Stimulated activated naive CD4-positive, alpha-beta T cell treated with Interleukin-2 at 50 U/mL for 16 hours (primary cell): ENCODE results near the gene RASSF5.
"Not testable (repeated sequence)": the region's sequence is repeated elsewhere in the genome, so short reads cannot be mapped to it uniquely, and the experiment has no call there.

ENCODE experiments used
- DNase-seq: peaks from one replicate; lab custom pipeline; 2025; lab: John Stamatoyannopoulos, UW

Gene RASSF5

DNA sequence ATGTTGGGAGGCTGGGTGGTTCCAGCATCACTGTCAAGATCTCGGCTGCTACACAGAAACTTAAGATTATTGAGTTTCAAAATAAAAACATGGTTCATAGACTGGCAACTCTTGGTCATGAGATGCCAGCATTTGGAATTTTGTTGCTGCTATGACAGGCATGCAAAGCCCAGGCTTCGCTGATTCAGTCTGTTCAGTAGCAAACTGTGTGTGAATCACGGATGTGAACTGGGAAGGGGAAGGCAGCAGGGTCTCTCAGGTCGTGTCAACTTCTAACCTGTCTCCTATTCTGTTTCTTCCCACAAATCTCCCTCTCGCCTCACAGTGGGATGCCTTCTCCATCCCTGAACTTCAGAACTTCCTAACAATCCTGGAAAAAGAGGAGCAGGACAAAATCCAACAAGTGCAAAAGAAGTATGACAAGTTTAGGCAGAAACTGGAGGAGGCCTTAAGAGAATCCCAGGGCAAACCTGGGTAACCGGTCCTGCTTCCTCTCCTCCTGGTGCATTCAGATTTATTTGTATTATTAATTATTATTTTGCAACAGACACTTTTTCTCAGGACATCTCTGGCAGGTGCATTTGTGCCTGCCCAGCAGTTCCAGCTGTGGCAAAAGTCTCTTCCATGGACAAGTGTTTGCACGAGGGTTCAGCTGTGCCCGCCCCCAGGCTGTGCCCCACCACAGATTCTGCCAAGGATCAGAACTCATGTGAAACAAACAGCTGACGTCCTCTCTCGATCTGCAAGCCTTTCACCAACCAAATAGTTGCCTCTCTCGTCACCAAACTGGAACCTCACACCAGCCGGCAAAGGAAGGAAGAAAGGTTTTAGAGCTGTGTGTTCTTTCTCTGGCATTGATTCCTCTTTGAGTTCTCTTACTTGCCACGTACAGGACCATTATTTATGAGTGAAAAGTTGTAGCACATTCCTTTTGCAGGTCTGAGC lies 79.4 kb downstream of the RASSF5 start:
- DNase-seq, result no peak

DNA sequence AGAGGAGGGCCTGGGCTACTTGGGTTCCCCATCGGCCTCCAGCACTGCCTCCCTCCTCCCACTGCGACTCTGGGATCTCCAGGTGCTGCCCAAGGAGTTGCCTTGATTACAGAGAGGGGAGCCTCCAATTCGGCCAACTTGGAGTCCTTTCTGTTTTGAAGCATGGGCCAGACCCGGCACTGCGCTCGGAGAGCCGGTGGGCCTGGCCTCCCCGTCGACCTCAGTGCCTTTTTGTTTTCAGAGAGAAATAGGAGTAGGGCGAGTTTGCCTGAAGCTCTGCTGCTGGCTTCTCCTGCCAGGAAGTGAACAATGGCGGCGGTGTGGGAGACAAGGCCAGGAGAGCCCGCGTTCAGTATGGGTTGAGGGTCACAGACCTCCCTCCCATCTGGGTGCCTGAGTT lies 80.6 kb downstream of the RASSF5 start:
- no peak for DNase-seq

DNA sequence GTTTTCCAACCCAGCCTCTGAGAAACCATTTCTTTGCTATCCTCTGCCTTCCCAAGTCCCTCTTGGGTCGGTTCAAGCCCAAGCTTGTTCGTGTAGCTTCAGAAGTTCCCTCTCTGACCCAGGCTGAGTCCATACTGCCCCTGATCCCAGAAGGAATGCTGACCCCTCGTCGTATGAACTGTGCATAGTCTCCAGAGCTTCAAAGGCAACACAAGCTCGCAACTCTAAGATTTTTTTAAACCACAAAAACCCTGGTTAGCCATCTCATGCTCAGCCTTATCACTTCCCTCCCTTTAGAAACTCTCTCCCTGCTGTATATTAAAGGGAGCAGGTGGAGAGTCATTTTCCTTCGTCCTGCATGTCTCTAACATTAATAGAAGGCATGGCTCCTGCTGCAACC lies 81.2 kb downstream of the RASSF5 start:
- no peak for DNase-seq

DNA sequence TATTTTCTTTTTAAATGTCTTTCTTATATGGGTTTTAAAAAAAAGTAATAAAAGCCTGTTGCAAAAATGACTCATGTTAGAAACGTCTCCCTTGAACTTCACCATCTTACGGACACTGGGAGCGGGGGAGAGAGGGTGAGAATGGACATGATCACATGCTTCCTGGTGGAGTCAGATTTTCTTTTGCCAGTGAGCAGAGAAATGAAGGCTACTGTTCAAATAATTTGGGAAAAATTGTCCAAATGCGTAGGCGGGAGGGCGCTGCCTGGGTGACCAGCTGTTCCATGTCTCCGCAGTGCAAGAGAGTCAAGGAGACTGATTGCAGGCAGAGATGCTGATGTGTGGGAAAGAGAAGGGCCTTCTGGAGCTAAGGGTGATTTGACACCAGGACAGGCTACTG lies 81.9 kb downstream of the RASSF5 start:
- DNase-seq, result no peak

DNA sequence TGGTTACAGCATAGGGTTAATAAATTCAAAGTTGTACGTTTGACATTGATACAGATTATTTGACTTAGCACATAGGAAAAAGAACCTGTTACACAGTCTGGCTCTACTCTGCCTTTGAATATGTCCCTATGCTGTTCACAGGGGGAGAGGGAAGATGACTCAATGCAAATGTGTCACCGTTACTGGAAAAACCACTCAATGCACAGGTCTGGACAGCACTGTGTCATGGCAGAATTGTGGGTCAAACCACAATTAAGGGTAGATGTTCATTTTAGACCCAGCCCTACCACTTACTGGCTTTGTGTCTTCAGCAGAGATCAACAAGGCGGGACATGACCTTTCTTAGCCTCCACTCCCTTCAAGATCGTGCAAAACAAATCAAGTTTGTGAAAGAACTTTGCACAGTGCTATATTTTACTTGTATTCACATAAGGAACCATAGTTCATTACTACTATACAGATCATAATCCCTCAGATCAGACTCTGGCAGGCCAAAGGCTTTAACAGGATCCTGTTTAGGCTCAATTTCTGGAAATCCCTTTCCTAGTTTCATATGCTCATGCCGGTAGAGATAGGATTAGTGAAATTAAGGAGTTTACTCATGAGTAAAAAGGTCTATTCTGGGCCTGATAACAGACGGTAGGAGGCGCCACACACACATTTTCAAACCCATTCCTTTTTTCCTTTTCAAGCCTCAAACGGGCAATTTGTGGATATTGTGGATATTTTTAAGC lies 82.9 kb downstream of the RASSF5 start:
- DNase-seq, result peak; percentile 65

DNA sequence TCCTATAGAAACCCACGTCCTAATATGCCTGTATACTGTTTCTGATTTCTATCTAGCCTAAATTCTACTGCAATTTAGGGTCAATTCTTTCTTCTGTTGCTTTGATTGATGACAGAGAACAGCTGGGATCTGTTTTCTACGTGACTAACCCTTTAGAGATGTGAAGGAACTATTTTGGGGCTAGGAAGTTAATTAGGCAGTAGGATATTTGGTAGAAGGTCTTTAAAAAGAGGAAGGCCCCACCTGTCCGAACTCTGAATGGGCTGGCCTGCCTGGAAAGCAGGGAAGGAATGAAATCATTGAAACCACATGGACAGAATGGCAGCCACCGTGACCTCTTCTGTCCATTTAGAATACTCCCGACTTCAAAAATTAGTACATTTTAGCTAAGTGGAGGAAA lies 83.9 kb downstream of the RASSF5 start:
- no peak for DNase-seq

DNA sequence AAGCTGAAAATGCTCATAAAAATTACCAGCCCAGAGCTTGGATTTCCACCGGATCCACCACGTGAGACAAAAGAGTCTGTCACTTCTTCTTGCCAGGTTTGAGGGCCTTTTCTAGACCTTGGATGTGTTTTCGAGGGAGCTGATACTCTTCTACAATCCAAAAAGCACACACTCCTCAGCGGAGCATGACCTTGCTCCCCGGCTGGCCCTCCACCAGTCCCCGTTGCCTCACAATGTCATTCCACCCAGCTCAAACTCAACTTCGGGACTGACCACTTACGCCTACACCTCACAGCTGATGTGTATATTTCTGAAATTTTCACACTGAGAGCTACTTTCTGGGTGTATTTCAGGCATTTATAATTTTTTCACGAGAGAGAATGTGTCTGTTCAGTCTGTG lies 84.4 kb downstream of the RASSF5 start:
- DNase-seq, result no peak

DNA sequence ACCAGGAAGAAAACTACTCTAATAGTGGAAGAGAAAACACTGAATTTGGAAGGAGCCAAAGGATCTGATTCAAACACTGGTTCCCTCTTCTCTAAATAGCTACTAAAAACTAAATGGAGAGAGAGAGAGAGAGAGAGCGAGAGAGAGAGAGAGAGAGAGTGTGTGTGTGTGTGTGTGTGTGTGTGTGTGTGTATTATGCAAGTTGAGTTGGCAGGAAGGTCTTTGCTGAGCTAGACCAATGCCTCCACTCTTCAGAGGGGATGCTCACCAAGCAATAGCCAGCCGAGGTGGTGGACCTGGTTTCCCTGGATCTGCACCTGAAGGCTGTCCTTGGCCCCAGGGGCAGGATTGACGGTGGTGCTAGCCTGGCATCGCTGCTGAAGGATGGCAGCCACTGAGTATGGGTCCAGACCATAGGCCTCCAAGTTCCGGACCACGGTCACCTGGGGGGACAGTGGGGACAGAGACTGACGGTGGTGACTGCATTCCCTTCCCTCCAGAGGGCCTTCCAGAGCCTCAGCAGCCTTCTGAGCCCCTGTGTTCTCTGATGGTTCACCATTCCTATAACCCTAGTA lies 86.1 kb downstream of the RASSF5 start:
- no peak for DNase-seq

DNA sequence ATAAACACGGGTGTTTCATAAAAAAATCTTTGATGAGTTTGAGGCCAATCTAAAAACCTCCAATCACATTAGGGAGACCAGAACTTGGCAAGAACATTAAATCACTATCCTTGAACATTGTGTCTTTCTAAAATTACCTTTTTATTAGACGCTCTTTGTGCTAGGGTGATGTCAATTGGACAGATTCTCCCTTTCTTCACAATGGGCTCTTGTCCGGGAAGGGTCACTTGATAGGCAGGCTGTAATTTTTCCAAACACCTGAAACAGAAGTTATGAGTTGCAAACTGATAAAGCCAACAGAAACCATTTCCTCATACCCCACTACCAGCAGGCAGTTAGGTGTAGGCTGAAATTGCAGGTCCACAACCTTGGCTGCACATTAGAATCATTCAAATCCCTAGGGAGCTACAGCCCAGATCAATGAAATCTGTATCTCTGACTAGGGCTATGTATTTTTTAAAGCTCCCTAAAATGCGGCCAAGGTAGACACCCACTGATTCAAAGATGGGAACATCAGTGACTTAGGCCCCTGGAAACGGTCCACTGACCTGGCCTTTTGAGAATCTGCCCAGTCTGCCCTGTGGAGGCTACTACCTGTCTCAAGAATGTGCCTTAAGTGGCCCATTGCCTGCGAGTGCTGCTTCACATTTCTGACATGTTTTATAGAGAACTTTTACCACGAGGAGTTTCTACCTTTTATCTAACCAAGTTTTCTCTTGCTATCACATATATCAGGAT lies 88.4 kb downstream of the RASSF5 start:
- no peak for DNase-seq

DNA sequence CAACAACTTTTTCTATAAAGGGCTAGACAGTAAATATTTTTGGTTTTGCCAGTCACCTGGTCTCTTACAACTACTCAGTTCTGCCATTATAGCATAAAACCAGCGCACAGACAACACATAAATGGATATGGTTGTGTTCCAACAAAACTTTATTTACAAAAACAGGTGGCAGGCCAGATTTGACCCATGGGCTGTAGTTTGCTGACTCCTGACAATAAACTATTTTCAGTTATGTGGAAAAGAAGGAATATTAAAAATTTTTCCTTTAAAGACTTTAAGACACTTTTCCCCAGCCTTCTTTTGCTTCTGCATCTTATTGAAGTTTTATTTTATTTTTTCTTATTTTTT lies 89.0 kb downstream of the RASSF5 start:
- DNase-seq, result no peak

DNA sequence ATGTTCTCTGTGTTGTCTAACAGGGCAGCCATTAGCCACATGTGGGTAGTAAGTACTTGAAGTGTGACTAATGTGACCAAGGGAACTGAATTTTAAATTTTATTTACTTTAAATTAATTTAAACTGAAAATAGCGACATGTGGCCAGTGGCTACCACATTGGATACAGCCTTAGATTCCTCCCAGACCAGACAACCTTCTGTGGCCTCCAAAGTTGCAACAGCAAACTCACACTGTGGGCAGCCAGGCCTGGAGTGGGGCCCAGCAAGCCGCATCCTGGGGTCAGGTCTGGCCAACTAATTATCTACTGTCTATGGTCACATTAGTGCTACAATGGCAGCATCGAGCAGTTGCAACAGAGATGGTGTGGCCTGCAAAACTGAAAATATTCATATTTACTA lies 93.2 kb downstream of the RASSF5 start:
- no peak for DNase-seq

DNA sequence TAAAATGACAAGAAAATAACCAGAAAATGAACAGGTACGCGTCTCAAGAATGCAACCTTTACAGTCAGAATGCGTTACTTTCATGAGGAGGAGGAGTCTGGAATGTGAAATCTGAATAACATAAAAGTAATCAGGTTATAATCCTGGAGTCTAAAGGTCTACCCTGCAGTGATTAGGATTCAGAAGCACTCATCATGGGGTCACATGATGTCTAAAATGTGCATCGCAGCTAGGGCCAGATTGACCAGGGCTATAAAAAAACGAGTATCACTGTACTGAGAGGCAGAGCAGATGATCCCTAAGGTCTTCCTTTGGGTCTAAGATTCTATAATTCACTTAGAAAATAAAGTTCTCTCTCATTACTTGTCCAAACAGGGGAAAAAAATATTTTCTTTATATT lies 97.5 kb downstream of the RASSF5 start:
- DNase-seq, result no peak

DNA sequence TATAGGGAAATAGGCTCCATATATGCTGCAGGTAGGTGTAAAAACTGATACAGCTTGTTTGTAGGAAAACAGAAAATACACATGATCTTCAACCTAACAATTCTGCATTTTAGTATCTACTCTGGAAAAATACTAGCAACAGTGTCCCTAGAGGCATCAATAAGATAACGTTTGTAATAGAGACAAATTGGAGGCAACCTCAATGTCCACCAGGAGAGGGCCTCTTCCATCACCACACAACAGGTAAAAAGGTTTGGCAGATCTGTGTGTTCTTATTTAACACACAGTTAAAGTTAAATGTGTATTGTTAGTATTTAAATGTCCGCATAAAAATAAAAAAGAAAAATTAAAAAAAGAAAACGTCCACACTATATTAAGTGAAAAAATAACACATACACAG lies 99.5 kb downstream of the RASSF5 start:
- DNase-seq, result no peak

DNA sequence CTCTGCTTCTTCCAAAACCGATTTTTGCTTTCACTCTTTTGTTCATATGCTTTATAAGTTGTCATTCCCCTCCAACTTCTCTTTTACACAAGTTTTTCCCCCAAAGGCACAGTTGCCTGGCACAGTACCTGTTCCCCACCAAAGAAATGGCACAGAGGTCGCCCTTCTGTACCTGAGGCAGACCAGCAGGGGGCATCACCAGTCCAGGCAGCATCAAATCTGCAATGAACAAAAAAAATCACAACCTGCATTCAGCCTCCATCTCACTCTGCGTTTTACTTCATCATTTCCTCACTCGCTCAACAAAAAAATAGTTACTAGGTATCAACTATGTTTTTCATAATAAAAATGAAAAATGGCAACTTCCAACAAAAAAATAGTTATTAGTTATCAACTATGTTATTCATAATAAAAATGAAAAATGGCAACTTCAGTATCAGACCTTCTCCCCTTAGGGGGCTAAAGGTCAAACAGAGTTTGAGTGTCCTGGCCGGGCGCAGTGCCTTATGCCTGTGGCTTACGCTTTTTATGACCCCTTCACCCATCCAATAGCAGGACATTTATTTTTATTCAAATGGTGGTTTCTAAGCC lies 100.9 kb downstream of the RASSF5 start:
- DNase-seq, result peak; percentile 30

DNA sequence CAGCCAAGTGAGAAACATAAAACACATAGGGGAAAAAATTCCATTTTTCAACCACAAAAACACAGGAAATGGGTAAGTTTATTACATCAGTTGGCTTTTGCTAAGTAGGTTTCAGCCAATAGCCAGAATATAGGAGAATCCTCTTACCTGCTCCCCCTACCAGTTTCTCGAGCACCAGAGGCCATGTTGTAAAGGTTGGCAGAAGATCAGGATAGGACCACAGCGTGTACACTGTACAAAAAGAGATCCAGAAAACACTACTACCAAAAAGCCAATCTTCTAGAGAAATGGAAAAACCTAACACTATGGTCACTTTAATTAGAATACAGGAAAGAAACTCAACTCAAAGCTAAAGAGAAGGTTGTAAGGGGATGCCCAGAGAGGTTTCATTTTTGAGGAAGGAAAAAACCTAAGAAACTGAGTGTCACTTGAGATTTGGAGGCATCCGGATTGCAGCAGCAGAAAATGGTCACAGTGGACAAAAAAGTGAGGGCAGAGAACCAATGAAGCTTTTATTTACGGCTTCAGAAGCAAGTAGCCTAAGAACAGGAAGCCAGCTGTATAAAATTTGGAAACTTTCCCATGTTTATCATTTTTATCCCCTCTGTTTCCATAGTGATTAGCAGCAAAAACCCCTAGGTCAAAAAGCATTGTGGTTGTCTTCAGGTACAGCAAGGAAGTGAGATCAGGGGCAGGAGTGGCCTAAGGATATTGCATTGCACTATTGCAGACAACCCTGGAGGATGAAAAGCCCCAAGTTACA lies 102.1 kb downstream of the RASSF5 start:
- DNase-seq, result no peak

DNA sequence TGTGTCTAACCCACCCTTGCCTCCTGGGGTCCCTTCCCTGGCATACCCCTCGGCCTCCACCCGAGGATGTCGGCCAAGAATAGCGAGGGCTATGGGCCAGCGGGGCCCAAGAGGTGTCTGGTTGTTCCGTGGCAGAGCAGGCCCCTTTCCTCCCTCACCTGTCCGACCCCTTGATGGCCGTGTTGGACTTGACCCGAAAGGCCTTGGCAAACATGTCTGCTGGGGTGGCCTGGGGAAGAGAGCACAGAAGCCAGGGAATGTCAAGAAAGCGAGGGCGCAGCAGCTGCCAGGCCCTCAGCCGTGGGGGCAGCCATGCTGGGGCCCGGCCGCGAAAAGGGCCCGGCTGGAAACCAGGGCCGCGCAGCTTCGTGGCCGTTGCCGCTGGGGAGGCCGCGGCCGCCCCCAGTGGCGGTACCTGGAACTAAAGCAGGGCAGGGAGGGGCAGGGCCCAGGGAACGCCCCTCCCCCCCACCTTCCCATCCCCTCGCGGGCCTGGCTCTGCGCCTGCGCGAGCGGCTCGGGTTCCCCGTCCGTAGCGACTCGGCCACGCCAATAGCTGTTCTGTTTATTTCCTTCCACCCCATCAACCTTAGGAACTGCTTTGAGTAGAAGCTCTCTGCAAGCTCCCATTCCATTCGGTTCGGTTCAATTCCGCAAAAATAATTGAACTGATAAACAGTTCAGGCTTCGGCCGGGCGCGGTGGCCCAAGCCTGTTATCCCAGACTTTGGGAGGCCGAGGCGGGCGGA lies 105.0 kb downstream of the RASSF5 start, which contains the start of gene EIF2D:
Gene EIF2D, minus strand, starts transcription at position 337 of the 748 bp plus-strand sequence. Its CDS starts 123 bp downstream, at position 214.
- peak; percentile 90 for DNase-seq

DNA sequence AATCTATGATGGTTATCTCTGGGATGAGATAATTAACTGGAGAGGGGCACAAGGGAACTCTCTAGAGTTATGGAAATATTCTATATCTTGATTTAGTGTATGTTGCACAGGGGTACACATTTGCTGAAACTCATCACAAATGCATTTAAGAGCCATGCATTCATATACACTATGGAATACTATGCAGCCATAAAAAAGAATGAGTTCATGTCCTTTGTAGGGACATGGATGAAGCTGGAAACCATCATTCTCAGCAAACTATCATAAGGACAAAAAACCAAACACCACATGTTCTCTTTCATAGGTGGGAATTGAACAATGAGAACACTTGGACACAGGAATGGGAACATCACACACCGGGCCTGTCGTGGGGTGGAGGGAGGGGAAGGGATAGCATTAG lies 119.1 kb downstream of the RASSF5 start:
- not testable (repeated sequence) for DNase-seq

DNA sequence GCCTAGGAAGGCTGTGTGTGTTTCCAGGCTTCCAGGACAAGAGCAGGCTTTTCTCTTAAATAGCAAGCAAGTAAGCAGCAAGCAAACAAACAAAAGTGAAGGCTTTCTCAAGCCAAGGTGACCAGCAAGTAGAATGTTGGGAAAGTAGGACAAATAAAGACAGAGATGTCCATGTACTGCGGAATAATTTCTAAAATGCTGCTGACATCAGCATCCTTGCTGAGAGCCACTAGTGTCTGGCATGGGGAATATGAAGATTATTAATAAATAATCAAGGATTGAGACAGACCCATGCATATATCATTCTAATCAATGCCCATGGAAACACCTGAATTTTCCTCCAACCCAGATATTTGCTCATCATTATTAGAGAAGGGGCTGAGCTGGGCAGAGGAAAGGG lies 121.6 kb downstream of the RASSF5 start:
- DNase-seq, result no peak

DNA sequence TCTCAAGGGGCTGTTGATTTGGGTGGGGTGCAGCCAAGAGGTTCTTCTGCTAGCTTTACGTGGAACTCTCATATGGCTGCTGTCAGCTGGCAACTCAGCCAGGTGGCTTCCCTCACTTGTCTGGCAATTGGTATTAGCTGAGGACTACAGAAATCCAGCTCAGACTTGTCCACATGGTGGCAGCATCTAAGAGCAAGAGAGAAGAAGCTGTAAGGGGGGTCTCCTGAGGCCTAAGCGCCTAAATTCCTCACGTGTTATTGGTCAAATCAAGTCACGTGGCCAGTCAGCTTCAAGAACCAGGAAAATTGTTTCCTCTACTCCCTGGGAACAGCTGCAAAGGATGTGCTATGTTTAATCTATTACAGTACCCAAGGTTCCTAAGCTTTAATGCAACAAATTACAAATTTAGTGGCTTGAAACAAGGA lies 123.8 kb downstream of the RASSF5 start:
- no peak for DNase-seq

DNA sequence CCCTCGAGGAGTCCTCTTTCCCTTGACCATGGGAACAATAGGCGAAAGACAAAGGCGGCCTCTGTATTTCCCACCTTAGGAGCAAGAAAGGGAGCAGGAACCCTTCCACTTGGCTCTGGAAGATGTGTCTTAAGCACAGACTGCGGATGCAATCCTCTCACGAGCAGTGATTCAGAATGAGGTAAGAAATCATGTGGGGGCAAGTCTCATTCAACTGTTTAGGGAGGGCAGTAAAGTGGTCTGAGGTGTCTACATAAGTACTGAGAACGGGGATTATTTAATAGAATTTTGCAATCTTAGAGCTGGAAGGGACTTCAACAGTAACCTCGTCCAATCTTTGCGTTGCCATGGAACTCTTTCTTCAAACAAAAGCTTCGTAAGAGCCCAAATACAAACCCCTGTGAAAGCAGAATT lies 126.4 kb downstream of the RASSF5 start:
- DNase-seq, result no peak
